ENCODE results near the gene PLD4.

PLD4 gene

GRCh38 chr14:104880584-104881210 is 44.0 kb upstream of the PLD4 start:
- no peak for ATAC-seq
- TF ChIP-seq ZNF8 (CRISPR knock-in tag; IDR thresholded peaks at IDR 0.05) (no peak), ZC3H10 (CRISPR knock-in tag; IDR thresholded peaks at IDR 0.05) (no peak), CSDC2 (CRISPR knock-in tag; IDR thresholded peaks at IDR 0.05) (no peak), TCF4 (CRISPR knock-in tag; IDR thresholded peaks at IDR 0.05; ENCODE audit: borderline replicate concordance) (no peak), TOX (CRISPR knock-in tag; IDR thresholded peaks at IDR 0.05; ENCODE audit: borderline replicate concordance) (no peak), GLIS3 (CRISPR knock-in tag; IDR thresholded peaks at IDR 0.05) (no peak), SNAI2 (CRISPR knock-in tag; IDR thresholded peaks at IDR 0.05) (no peak), RARB (CRISPR knock-in tag; IDR thresholded peaks at IDR 0.05) (no peak)

GRCh38 chr14:104881369-104881979 is 43.2 kb upstream of the PLD4 start:
- ATAC-seq, result no peak; the same call in 2 of the 3 replicates
- TF ChIP-seq SNAI2 (CRISPR knock-in tag; IDR thresholded peaks at IDR 0.05) (peak; percentile 40; the same call in 1 of the 2 replicates), ZNF8 (CRISPR knock-in tag; IDR thresholded peaks at IDR 0.05) (no peak)

DNA sequence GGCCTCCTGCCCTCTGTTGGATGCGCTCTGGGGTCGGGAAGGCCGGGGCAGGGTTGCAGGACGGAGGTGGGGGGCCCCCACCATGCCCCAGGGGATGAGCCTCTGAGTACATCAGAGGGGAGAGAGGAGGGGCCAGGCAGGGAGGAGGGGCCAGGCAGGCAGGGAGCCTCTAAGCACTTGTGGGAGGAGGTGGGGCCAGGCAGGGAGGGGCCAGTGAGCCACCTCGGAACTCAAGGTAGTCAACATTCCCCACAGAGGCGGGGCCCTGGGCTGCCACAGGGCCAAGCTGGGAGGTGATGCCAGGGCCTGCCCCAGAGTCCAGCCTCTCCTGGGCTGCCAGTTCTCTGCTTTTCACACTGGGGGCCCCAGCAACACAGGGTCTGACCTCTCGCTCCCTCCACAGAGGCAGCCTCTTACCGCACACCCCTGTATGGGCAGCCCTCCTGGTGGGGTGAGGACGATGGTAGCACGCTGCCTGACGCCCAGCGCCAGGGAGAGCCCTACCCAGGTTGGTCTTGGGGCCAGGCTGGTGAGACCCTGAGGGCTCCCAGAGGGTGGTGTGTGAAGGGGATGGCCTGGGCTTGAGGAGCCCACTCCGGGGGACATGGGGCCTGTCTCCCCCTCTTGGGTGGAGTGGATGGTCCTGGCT is 42.2 kb upstream of the PLD4 start:
- ATAC-seq, result peak; percentile 35; the same call in 2 of the 3 replicates
- no peak for TF ChIP-seq OSR1 (CRISPR knock-in tag; IDR thresholded peaks at IDR 0.05)
- TF ChIP-seq, protein P1, sequence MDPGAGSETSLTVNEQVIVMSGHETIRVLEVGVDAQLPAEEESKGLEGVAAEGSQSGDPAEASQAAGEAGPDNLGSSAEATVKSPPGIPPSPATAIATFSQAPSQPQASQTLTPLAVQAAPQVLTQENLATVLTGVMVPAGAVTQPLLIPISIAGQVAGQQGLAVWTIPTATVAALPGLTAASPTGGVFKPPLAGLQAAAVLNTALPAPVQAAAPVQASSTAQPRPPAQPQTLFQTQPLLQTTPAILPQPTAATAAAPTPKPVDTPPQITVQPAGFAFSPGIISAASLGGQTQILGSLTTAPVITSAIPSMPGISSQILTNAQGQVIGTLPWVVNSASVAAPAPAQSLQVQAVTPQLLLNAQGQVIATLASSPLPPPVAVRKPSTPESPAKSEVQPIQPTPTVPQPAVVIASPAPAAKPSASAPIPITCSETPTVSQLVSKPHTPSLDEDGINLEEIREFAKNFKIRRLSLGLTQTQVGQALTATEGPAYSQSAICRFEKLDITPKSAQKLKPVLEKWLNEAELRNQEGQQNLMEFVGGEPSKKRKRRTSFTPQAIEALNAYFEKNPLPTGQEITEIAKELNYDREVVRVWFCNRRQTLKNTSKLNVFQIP (CRISPR knock-in tag; IDR thresholded peaks at IDR 0.05; ENCODE audit: borderline replicate concordance, low read depth), result no peak
- TF ChIP-seq ISL1 (CRISPR knock-in tag; IDR thresholded peaks at IDR 0.05), result no peak
- TF ChIP-seq BACH2 (CRISPR knock-in tag; IDR thresholded peaks at IDR 0.05; ENCODE audit: borderline replicate concordance), result no peak
- TF ChIP-seq TOX (CRISPR knock-in tag; IDR thresholded peaks at IDR 0.05; ENCODE audit: borderline replicate concordance), result no peak
- no peak for TF ChIP-seq RARB (CRISPR knock-in tag; IDR thresholded peaks at IDR 0.05)
- TF ChIP-seq ESRRG (CRISPR knock-in tag; IDR thresholded peaks at IDR 0.05), result no peak
- TF ChIP-seq ZNF70 (CRISPR knock-in tag; IDR thresholded peaks at IDR 0.05), result no peak
- TF ChIP-seq TSHZ2 (CRISPR knock-in tag; IDR thresholded peaks at IDR 0.05), result no peak
- TF ChIP-seq ZFP30 (CRISPR knock-in tag; IDR thresholded peaks at IDR 0.05), result no peak
- TF ChIP-seq ZNF8 (CRISPR knock-in tag; IDR thresholded peaks at IDR 0.05), result no peak
- no peak for TF ChIP-seq PPARA (CRISPR knock-in tag; IDR thresholded peaks at IDR 0.05; ENCODE audit: borderline replicate concordance)
- no peak for TF ChIP-seq CSDC2 (CRISPR knock-in tag; IDR thresholded peaks at IDR 0.05)
- no peak for TF ChIP-seq PATZ1 (CRISPR knock-in tag; IDR thresholded peaks at IDR 0.05; ENCODE audit: borderline replicate concordance)
- no peak for TF ChIP-seq CSRNP3 (CRISPR knock-in tag; IDR thresholded peaks at IDR 0.05)
- no peak for TF ChIP-seq GLIS3 (CRISPR knock-in tag; IDR thresholded peaks at IDR 0.05)
- TF ChIP-seq ZC3H10 (CRISPR knock-in tag; IDR thresholded peaks at IDR 0.05), result no peak
- TF ChIP-seq SNAI2 (CRISPR knock-in tag; IDR thresholded peaks at IDR 0.05), result no peak
